OCI-LY1 (cell line): Measurements from ENCODE around the gene WFDC6.

Source experiments
- H2AFZ ChIP-seq: fragments of 200-600 bp; sonication (generic), shearing (Covaris generic); 2 replicates; pipeline ENCODE4 v1.6.0; 2014; ENCODE audit warnings: antibody characterized with exemption, mild to moderate bottlenecking, low read length
- H3F3A ChIP-seq: fragments of 200-600 bp; sonication (generic), shearing (Covaris generic); 2 replicates; pipeline ENCODE4 v1.6.0; 2014; ENCODE audit warnings: mild to moderate bottlenecking, antibody characterized with exemption, low read length, moderate library complexity; ENCODE audit not compliant: insufficient read depth
- H3K27ac ChIP-seq: fragments of 200-600 bp; sonication (generic); 2 replicates; pipeline ENCODE4 v1.5.1; 2014; ENCODE audit warnings: low read length, mixed run types, mild to moderate bottlenecking, low read depth; ENCODE audit not compliant: poor library complexity, severe bottlenecking
- H3K27me3 ChIP-seq: fragments of 200-600 bp; sonication (generic); 2 replicates; pipeline ENCODE4 v1.6.0; 2014; ENCODE audit warnings: antibody characterized with exemption, mild to moderate bottlenecking, low read length, moderate library complexity; ENCODE audit not compliant: insufficient read depth
- H3K36me3 ChIP-seq: fragments of 200-600 bp; sonication (generic); 2 replicates; pipeline ENCODE4 v1.6.1; 2014; ENCODE audit warnings: mild to moderate bottlenecking, antibody characterized with exemption, low read length, moderate library complexity, mixed read lengths; ENCODE audit not compliant: insufficient read depth
- H3K4me1 ChIP-seq: fragments of 200-600 bp; sonication (generic); 2 replicates; pipeline ENCODE4 v1.5.1; 2014; ENCODE audit warnings: mild to moderate bottlenecking, low read length, moderate library complexity; ENCODE audit not compliant: insufficient read depth, severe bottlenecking
- H3K4me2 ChIP-seq: fragments of 200-600 bp; sonication (generic), shearing (Covaris generic); 2 replicates; pipeline ENCODE4 v1.6.1; 2014; ENCODE audit warnings: low read length
- H3K4me3 ChIP-seq: fragments of 200-600 bp; sonication (generic); 2 replicates; pipeline ENCODE4 v1.5.1; 2014; ENCODE audit warnings: low read length, low read depth, mild to moderate bottlenecking, mixed read lengths; ENCODE audit not compliant: poor library complexity, severe bottlenecking
- H3K79me2 ChIP-seq: fragments of 200-600 bp; shearing (Covaris generic); 2 replicates; pipeline ENCODE4 v1.6.1; 2016; ENCODE audit warnings: mixed run types, low read length, mixed read lengths; ENCODE audit not compliant: insufficient read depth
- H3K9ac ChIP-seq: fragments of 200-600 bp; sonication (generic), shearing (Covaris generic); 2 replicates; pipeline ENCODE4 v1.6.1; 2014; ENCODE audit warnings: mild to moderate bottlenecking, low read length, mixed read lengths
- H3K9me2 ChIP-seq: fragments of 200-600 bp; sonication (generic), shearing (Covaris generic); 2 replicates; pipeline ENCODE4 v1.6.1; 2014; ENCODE audit warnings: low read depth, mild to moderate bottlenecking, low read length, mixed read lengths
- H3K9me3 ChIP-seq: fragments of 200-600 bp; shearing (Covaris generic); 2 replicates; pipeline ENCODE4 v1.6.1; 2014; ENCODE audit warnings: low read length, mixed read lengths
- H4K20me1 ChIP-seq: fragments of 200-600 bp; sonication (generic), shearing (Covaris generic); 2 replicates; pipeline ENCODE4 v1.6.0; 2016; ENCODE audit warnings: mild to moderate bottlenecking, low read length; ENCODE audit not compliant: insufficient read depth
- EZH2 ChIP-seq: fragments of 200-600 bp; sonication (generic), shearing (Covaris generic); IDR thresholded peaks from 2 replicates; pipeline ENCODE4 v1.8.0; 2017; ENCODE audit warnings: borderline replicate concordance, mixed run types, mild to moderate bottlenecking, antibody characterized with exemption, low read length, moderate library complexity, mixed read lengths
- TF ChIP-seq, protein P1 (sequence below): fragments of 200-600 bp; sonication (generic), shearing (Covaris generic); IDR thresholded peaks from 2 replicates; pipeline ENCODE4 v1.5.1; 2017; ENCODE audit warnings: mild to moderate bottlenecking, antibody characterized with exemption, low read length, moderate library complexity, mixed read lengths

Gene WFDC6

DNA sequence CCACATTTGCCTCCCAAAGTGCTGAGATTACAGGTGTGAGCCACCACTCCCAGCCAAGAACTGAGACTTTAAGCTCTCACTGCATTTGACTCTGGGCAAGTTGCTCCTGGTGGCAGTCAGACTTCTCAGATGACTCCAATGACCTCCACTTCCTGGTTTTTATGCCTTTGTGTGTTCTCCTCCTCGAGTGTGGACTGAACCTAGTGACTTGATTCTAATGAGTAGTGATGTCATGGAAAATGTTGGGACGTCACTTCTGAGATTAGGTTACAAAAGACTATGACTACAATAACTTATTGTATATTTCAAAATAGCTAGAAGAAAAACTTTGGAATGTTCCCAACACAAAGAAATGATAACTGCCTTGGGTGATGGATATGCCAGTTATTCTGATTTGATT lies 35.9 kb downstream of the WFDC6 start:
- Histone ChIP-seq H3K9me2 (no peaks in the 10 kb centered on the region), H3K4me2 (no peak overlapping the region), H4K20me1 (no peaks in the 10 kb centered on the region), H2AFZ (no peak overlapping the region), H3K36me3 (no peaks in the 10 kb centered on the region), H3K9ac (no peak overlapping the region), H3K27me3 (no peaks in the 10 kb centered on the region), H3K9me3 (no peaks in the 10 kb centered on the region), H3K79me2 (no peaks in the 10 kb centered on the region), H3K4me1 (no peaks in the 10 kb centered on the region), H3K4me3 (no peak overlapping the region), H3K27ac (no peak overlapping the region), H3F3A (no peaks in the 10 kb centered on the region)
- no peak for TF ChIP-seq EZH2

DNA sequence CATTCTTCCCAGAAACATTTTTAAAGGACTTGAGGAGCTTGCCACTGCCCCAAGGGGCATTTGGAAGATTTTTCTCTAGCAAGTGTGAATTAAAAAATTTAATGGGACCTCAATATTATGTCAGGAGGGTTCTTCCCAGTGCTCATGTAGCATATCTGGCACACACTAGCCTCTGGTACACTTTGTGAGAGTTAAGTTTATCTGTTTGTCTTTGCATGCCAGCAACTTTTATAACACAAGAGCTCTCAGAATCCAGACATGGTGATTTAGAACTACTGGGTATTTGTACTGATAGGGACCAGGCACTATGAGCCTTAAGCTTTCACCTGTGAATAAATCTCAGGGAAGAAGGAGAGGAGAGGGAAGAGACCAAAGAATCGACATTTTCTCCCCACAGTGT lies 36.7 kb downstream of the WFDC6 start:
- H3F3A ChIP-seq: no peaks in the 10 kb centered on the region
- H3K9me3 ChIP-seq: no peaks in the 10 kb centered on the region
- H3K27me3 ChIP-seq: no peaks in the 10 kb centered on the region
- no peaks in the 10 kb centered on the region for H3K4me1 ChIP-seq
- H3K36me3 ChIP-seq: no peaks in the 10 kb centered on the region
- H3K9ac ChIP-seq: no peak overlapping the region
- H3K79me2 ChIP-seq: no peaks in the 10 kb centered on the region
- no peak overlapping the region for H2AFZ ChIP-seq
- H3K9me2 ChIP-seq: no peaks in the 10 kb centered on the region
- H3K27ac ChIP-seq: no peak overlapping the region
- no peak overlapping the region for H3K4me3 ChIP-seq
- H4K20me1 ChIP-seq: no peaks in the 10 kb centered on the region
- TF ChIP-seq, protein P1, sequence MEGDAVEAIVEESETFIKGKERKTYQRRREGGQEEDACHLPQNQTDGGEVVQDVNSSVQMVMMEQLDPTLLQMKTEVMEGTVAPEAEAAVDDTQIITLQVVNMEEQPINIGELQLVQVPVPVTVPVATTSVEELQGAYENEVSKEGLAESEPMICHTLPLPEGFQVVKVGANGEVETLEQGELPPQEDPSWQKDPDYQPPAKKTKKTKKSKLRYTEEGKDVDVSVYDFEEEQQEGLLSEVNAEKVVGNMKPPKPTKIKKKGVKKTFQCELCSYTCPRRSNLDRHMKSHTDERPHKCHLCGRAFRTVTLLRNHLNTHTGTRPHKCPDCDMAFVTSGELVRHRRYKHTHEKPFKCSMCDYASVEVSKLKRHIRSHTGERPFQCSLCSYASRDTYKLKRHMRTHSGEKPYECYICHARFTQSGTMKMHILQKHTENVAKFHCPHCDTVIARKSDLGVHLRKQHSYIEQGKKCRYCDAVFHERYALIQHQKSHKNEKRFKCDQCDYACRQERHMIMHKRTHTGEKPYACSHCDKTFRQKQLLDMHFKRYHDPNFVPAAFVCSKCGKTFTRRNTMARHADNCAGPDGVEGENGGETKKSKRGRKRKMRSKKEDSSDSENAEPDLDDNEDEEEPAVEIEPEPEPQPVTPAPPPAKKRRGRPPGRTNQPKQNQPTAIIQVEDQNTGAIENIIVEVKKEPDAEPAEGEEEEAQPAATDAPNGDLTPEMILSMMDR: no peak
- no peak for TF ChIP-seq EZH2
- H3K4me2 ChIP-seq: no peak overlapping the region

DNA sequence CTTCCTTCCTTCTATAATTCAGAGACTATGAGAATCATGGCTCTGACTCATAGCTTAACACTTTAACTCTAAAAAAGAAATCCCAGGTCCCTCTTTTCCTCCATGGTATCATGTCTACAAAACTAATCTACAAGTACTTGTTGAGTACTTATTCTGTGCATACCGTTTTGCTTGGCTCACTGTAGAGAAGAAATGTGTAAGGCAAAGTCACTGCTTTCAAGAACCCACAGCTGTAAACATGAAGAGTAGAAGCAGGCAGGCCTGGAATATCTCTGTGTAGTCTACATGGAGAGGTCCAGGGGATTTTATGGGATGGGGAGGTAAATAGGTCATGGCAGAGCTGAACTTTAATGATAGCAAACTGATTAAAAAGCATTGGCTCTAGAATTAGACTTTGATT lies 37.7 kb downstream of the WFDC6 start:
- Histone ChIP-seq H3K9me2 (no peaks in the 10 kb centered on the region), H3K4me3 (no peak overlapping the region), H2AFZ (no peak overlapping the region), H3K9ac (no peak overlapping the region), H3K79me2 (no peaks in the 10 kb centered on the region), H3K9me3 (no peaks in the 10 kb centered on the region), H3K4me2 (no peak overlapping the region), H3K4me1 (no peaks in the 10 kb centered on the region), H3F3A (no peaks in the 10 kb centered on the region), H4K20me1 (no peaks in the 10 kb centered on the region), H3K27ac (no peak overlapping the region), H3K36me3 (no peaks in the 10 kb centered on the region), H3K27me3 (no peaks in the 10 kb centered on the region)
- TF ChIP-seq EZH2: no peak
- TF ChIP-seq, protein P1: no peak

DNA sequence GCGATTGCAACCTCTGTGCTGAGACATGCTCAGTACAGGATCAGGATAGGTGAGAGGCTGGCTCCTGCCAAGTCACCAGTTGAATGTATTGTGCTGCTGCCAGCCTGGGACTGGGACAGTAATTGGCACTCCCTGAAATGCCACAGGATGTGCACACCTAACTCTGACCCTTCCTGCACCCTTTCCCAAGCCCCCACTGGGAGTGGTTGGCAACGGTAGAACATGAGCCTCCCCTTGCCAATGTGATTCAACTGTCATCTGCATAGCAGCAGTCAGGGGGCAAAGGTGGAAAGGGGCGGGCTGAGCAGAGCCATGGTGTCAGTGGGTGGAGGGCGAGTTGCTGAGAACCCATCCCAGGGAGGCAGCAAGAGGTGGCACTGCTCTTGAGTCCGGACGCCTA lies 39.3 kb downstream of the WFDC6 start:
- H3K4me2 ChIP-seq: no peak overlapping the region
- no peak overlapping the region for H3K27ac ChIP-seq
- no peaks in the 10 kb centered on the region for H3F3A ChIP-seq
- H3K4me1 ChIP-seq: no peaks in the 10 kb centered on the region
- H3K79me2 ChIP-seq: no peaks in the 10 kb centered on the region
- no peak overlapping the region for H2AFZ ChIP-seq
- H4K20me1 ChIP-seq: no peaks in the 10 kb centered on the region
- TF ChIP-seq, protein P1: no peak
- H3K4me3 ChIP-seq: no peak overlapping the region
- no peaks in the 10 kb centered on the region for H3K9me3 ChIP-seq
- H3K9ac ChIP-seq: no peak overlapping the region
- no peaks in the 10 kb centered on the region for H3K36me3 ChIP-seq
- no peaks in the 10 kb centered on the region for H3K27me3 ChIP-seq
- H3K9me2 ChIP-seq: no peaks in the 10 kb centered on the region
